ENCODE measurements around the gene KCNC2. TPM values are rescaled to one million over a fixed set of nuclear protein-coding genes. Genes with fewer than 3 reads are reported as not detected.

KCNC2 gene
- total and polyA plus RNA-seq, 7 donors = under 0.01 to 1.1 (median 0.41) TPM; not detected in 2

GRCh38 chr12:75172611-75173010 lies 37.0 kb downstream of the KCNC2 start:
- TF ChIP-seq POLR2AphosphoS5 (IDR thresholded peaks at IDR 0.05) = no peak
- TF ChIP-seq CTCF (IDR thresholded peaks at IDR 0.05) = no peak
- no peak for TF ChIP-seq EP300 (IDR thresholded peaks at IDR 0.05)
- no peak for TF ChIP-seq POLR2A (IDR thresholded peaks at IDR 0.05)
- WGBS, 2 donors = 55 to 90% methylated on average over 1 of the region's 1 CpG
- Histone ChIP-seq H3K9me3 (no peaks in the 10 kb centered on the region), H3K36me3 (no peaks in the 10 kb centered on the region), H3K27ac (no peak overlapping the region), H3K27me3 (no peaks in the 10 kb centered on the region), H3K4me3 (no peak overlapping the region), H3K4me1 (no peaks in the 10 kb centered on the region)
- no peak for DNase-seq
- intact Hi-C loops (cut with DNase I) = no loop called here

GRCh38 chr12:75170640-75171185 lies 38.9 kb downstream of the KCNC2 start:
- H3K9me3 ChIP-seq = no peaks in the 10 kb centered on the region
- TF ChIP-seq CTCF (IDR thresholded peaks at IDR 0.05) = no peak
- TF ChIP-seq EP300 (IDR thresholded peaks at IDR 0.05) = no peak
- TF ChIP-seq POLR2A (IDR thresholded peaks at IDR 0.05) = no peak
- no peak for TF ChIP-seq POLR2AphosphoS5 (IDR thresholded peaks at IDR 0.05)
- DNase-seq = no peak
- H3K27ac ChIP-seq = no peak overlapping the region
- no peaks in the 10 kb centered on the region for H3K27me3 ChIP-seq
- H3K4me3 ChIP-seq = no peak overlapping the region
- no peaks in the 10 kb centered on the region for H3K4me1 ChIP-seq
- intact Hi-C loops (cut with DNase I) = no loop called here
- H3K36me3 ChIP-seq = no peaks in the 10 kb centered on the region
- 23 to 49% methylated on average over 4 of the region's 4 CpGs for WGBS, 2 donors

- Histone ChIP-seq H3K9me3 (no peaks in the 10 kb centered on the region), H3K4me3 (no peak overlapping the region), H3K27ac (no peak overlapping the region), H3K27me3 (no peaks in the 10 kb centered on the region), H3K4me1 (no peaks in the 10 kb centered on the region), H3K36me3 (no peaks in the 10 kb centered on the region)
- TF ChIP-seq EP300 (IDR thresholded peaks at IDR 0.05) = no peak
- no peak for TF ChIP-seq CTCF (IDR thresholded peaks at IDR 0.05)
- no peak for TF ChIP-seq POLR2A (IDR thresholded peaks at IDR 0.05)
- TF ChIP-seq POLR2AphosphoS5 (IDR thresholded peaks at IDR 0.05) = no peak
- WGBS, 2 donors = 64 to 69% methylated on average over 4 of the region's 4 CpGs
- no peak for DNase-seq
- intact Hi-C loops (cut with DNase I) = no loop called here
Observed at GRCh38 chr12:75162845-75163244, 46.8 kb downstream of the KCNC2 start.

- WGBS, 2 donors = 52 to 67% methylated on average over 1 of the region's 1 CpG
- H3K4me3 ChIP-seq = no peak overlapping the region
- no peaks in the 10 kb centered on the region for H3K9me3 ChIP-seq
- H3K36me3 ChIP-seq = no peaks in the 10 kb centered on the region
- no peaks in the 10 kb centered on the region for H3K27me3 ChIP-seq
- H3K4me1 ChIP-seq = no peaks in the 10 kb centered on the region
- no peak for DNase-seq
- intact Hi-C loops (cut with DNase I) = no loop called here
- no peak overlapping the region for H3K27ac ChIP-seq
- TF ChIP-seq EP300 (IDR thresholded peaks at IDR 0.05) (no peak), POLR2AphosphoS5 (IDR thresholded peaks at IDR 0.05) (no peak), POLR2A (IDR thresholded peaks at IDR 0.05) (no peak), CTCF (IDR thresholded peaks at IDR 0.05) (no peak)
Observed at GRCh38 chr12:75161488-75161887, 48.2 kb downstream of the KCNC2 start.

- Histone ChIP-seq H3K36me3 (no peaks in the 10 kb centered on the region), H3K27me3 (no peaks in the 10 kb centered on the region), H3K4me1 (no peaks in the 10 kb centered on the region), H3K4me3 (no peak overlapping the region), H3K9me3 (no peaks in the 10 kb centered on the region), H3K27ac (no peak overlapping the region)
- 88 to 89% methylated on average over 1 of the region's 1 CpG for WGBS, 2 donors
- intact Hi-C loops (cut with DNase I) = no loop called here
- no peak for DNase-seq
- no peak for TF ChIP-seq EP300 (IDR thresholded peaks at IDR 0.05)
- no peak for TF ChIP-seq CTCF (IDR thresholded peaks at IDR 0.05)
- TF ChIP-seq POLR2A (IDR thresholded peaks at IDR 0.05) = no peak
- TF ChIP-seq POLR2AphosphoS5 (IDR thresholded peaks at IDR 0.05) = no peak
Observed at GRCh38 chr12:75157385-75157784, 52.3 kb downstream of the KCNC2 start.
